Osteoblast (primary cell): ENCODE data around the gene TRIO. TPM values are rescaled to one million over a fixed set of nuclear protein-coding genes. Genes with fewer than 3 reads are reported as not detected.

Experiments
- DNase-seq: peaks from one replicate; pipeline ENCODE4 v3.0.0; 2011; ENCODE audit warnings: low spot score, mixed read lengths; ENCODE audit not compliant: insufficient read length; ENCODE audit errors: missing footprints
- H2AFZ ChIP-seq: 2 replicates; pipeline ENCODE4 v1.6.0; 2011; ENCODE audit warnings: mild to moderate bottlenecking, low read length
- H3K27ac ChIP-seq: 2 replicates; pipeline ENCODE4 v1.5.1; 2011; ENCODE audit warnings: mild to moderate bottlenecking, low read depth, low read length, moderate library complexity
- H3K27me3 ChIP-seq: 2 replicates; pipeline ENCODE4 v1.6.0; 2012; ENCODE audit warnings: mild to moderate bottlenecking, control low read depth, inconsistent platforms, low read length, moderate library complexity; ENCODE audit not compliant: insufficient read depth
- H3K36me3 ChIP-seq: 2 replicates; pipeline ENCODE4 v1.5.1; 2011; ENCODE audit warnings: mild to moderate bottlenecking, low read length, control low read depth, moderate library complexity; ENCODE audit not compliant: insufficient read depth
- H3K4me1 ChIP-seq: 2 replicates; pipeline ENCODE4 v1.5.1; 2011; ENCODE audit warnings: mild to moderate bottlenecking, low read length, control low read depth, moderate library complexity; ENCODE audit not compliant: insufficient read depth
- H3K4me2 ChIP-seq: 2 replicates; pipeline ENCODE4 v1.6.0; 2011; ENCODE audit warnings: mild to moderate bottlenecking, low read length; ENCODE audit not compliant: insufficient read depth
- H3K4me3 ChIP-seq: fragments of 200-600 bp; sonication (generic); 3 replicates; pipeline ENCODE4 v1.5.1; 2012; ENCODE audit warnings: mild to moderate bottlenecking, low read length, inconsistent platforms; ENCODE audit not compliant: insufficient read depth
- H3K79me2 ChIP-seq: 2 replicates; pipeline ENCODE4 v1.6.0; 2012; ENCODE audit warnings: mild to moderate bottlenecking, low read length, control low read depth, inconsistent platforms; ENCODE audit not compliant: insufficient read depth
- H3K9me3 ChIP-seq: 2 replicates; pipeline ENCODE4 v1.5.1; 2011; ENCODE audit warnings: low read depth, low read length, control low read depth
- H4K20me1 ChIP-seq: 2 replicates; pipeline ENCODE4 v1.6.0; 2012; ENCODE audit warnings: mild to moderate bottlenecking, low read length, control low read depth; ENCODE audit not compliant: insufficient read depth
- CTCF ChIP-seq: IDR thresholded peaks from 2 replicates; pipeline ENCODE4 v1.5.1; 2011; ENCODE audit warnings: mild to moderate bottlenecking, low read depth, low read length, moderate library complexity; ENCODE audit errors: extremely low read depth
- total RNA-seq: library from RNA; depleted of rRNA; stranded (reverse); fragments of >200 nt; gene quantifications from 2 replicates; pipeline ENCODE4 v1.2.3, GENCODE V29; 2012

The TRIO gene
- total RNA-seq, 1 donor = 274 TPM

GRCh38 chr5:14251733-14252132 lies 108.6 kb downstream of the TRIO start:
- Histone ChIP-seq H3K27me3 (no peaks in the 10 kb centered on the region), H2AFZ (no peak overlapping the region), H3K4me3 (no peak overlapping the region), H4K20me1 (peaks cover 60% of the 10 kb centered on the region), H3K4me2 (no peak overlapping the region), H3K36me3 (peaks cover 14% of the 10 kb centered on the region), H3K4me1 (peaks cover 26% of the 10 kb centered on the region), H3K9me3 (no peaks in the 10 kb centered on the region), H3K79me2 (peaks cover 99% of the 10 kb centered on the region), H3K27ac (peak overlapping the region; percentile 66)
- no peak for TF ChIP-seq CTCF
- DNase-seq = peak; percentile 69

GRCh38 chr5:14252793-14253192 lies 109.7 kb downstream of the TRIO start:
- H3K4me2 ChIP-seq = no peak overlapping the region
- H3K4me3 ChIP-seq = no peak overlapping the region
- no peak overlapping the region for H2AFZ ChIP-seq
- peaks cover 15% of the 10 kb centered on the region for H3K36me3 ChIP-seq
- peaks cover 99% of the 10 kb centered on the region for H3K79me2 ChIP-seq
- H3K9me3 ChIP-seq = no peaks in the 10 kb centered on the region
- H4K20me1 ChIP-seq = peaks cover 57% of the 10 kb centered on the region
- no peak overlapping the region for H3K27ac ChIP-seq
- TF ChIP-seq CTCF = no peak
- H3K27me3 ChIP-seq = no peaks in the 10 kb centered on the region
- DNase-seq = no peak
- H3K4me1 ChIP-seq = peaks cover 26% of the 10 kb centered on the region

- Histone ChIP-seq H3K79me2 (peaks cover 100% of the 10 kb centered on the region), H4K20me1 (peaks cover 46% of the 10 kb centered on the region), H3K27ac (no peak overlapping the region), H3K4me3 (no peak overlapping the region), H3K27me3 (no peaks in the 10 kb centered on the region), H3K9me3 (no peaks in the 10 kb centered on the region), H2AFZ (no peak overlapping the region), H3K4me1 (peaks cover 29% of the 10 kb centered on the region), H3K36me3 (peaks cover 15% of the 10 kb centered on the region), H3K4me2 (no peak overlapping the region)
- no peak for TF ChIP-seq CTCF
- DNase-seq = no peak
Measured at GRCh38 chr5:14254686-14255085, 111.5 kb downstream of the TRIO start.

GRCh38 chr5:14256026-14256690 lies 113.0 kb downstream of the TRIO start:
- Histone ChIP-seq H3K27me3 (no peaks in the 10 kb centered on the region), H2AFZ (no peak overlapping the region), H3K4me2 (no peak overlapping the region), H4K20me1 (peaks cover 38% of the 10 kb centered on the region), H3K4me1 (peaks cover 23% of the 10 kb centered on the region), H3K36me3 (peaks cover 15% of the 10 kb centered on the region), H3K27ac (no peak overlapping the region), H3K9me3 (no peaks in the 10 kb centered on the region), H3K79me2 (peaks cover 100% of the 10 kb centered on the region), H3K4me3 (no peak overlapping the region)
- TF ChIP-seq CTCF = no peak
- no peak for DNase-seq
